ENCODE measurements around the gene PTGES3. TPM values are rescaled to one million over a fixed set of nuclear protein-coding genes. Genes with fewer than 3 reads are reported as not detected.

Gene PTGES3
- total RNA-seq, 2 donors from 2014 or later, result 27.4 to 56.0 TPM

- peak; percentile 84 to 95 (median 88) for DNase-seq
- TF ChIP-seq POLR2A (IDR thresholded peaks at IDR 0.05), result peak in 2 of 3 donors; percentile 21 to 32
- TF ChIP-seq CTCF (IDR thresholded peaks at IDR 0.05), result no peak
- 0 to 1% methylated on average over 15 to 24 of the region's 31 CpGs for WGBS, 2 donors
- Histone ChIP-seq H3K4me3 (peak within 1 kb of the TSS; percentile 81 to 97), H3K27me3 (no peaks in the 10 kb centered on the region), H3K36me3 (replicated peaks in 1 of 2; ENCODE audit: insufficient read depth in 1 of 2, low read depth in 2 of 2) (no peaks in the 10 kb centered on the region), H3K4me1 (peaks cover 53% of the 10 kb centered on the region), H3K9me3 (no peaks in the 10 kb centered on the region), H3K27ac (peak within 1 kb of the TSS; percentile 37 to 94 (median 89))
- ATAC-seq, result peak; percentile 72
- intact Hi-C loops (cut with DNase I), result loop anchor here (10.0 kb wide), 1 partner anchor 95 kb away; the partner anchor contains the start of gene NACA
Measured at GRCh38 chr12:56630180-56630632, 57.9 kb downstream of the PTGES3 start, which contains the start of gene BAZ2A. TSS of gene BAZ2A (minus strand) at chr12:56630326. CDS start at chr12:56617530, 12,796 bp downstream.

GRCh38 chr12:56629459-56630179, 58.5 kb downstream of the PTGES3 start:
- Histone ChIP-seq H3K4me3 (peak overlapping the region; percentile 81 to 97), H3K27me3 (no peaks in the 10 kb centered on the region), H3K9me3 (no peaks in the 10 kb centered on the region), H3K4me1 (peaks cover 53% of the 10 kb centered on the region), H3K36me3 (replicated peaks in 1 of 2; ENCODE audit: insufficient read depth in 1 of 2, low read depth in 2 of 2) (no peaks in the 10 kb centered on the region), H3K27ac (peak overlapping the region; percentile 37 to 94 (median 89))
- DNase-seq, result peak in 2 of 4 donors; percentile 28 to 50
- intact Hi-C loops (cut with DNase I), result loop anchor here (10.0 kb wide), 1 partner anchor 95 kb away; the partner anchor contains the start of gene NACA
- ATAC-seq, result peak; percentile 24
- TF ChIP-seq POLR2A (IDR thresholded peaks at IDR 0.05) (no peak), CTCF (IDR thresholded peaks at IDR 0.05) (no peak)
- 0 to 1% methylated on average over 23 to 46 of the region's 46 CpGs for WGBS, 2 donors

- H3K4me3 ChIP-seq, result peak overlapping the region; percentile 81 to 97
- peaks cover 54% of the 10 kb centered on the region for H3K4me1 ChIP-seq
- H3K36me3 ChIP-seq (replicated peaks in 1 of 2; ENCODE audit: insufficient read depth in 1 of 2, low read depth in 2 of 2), result no peaks in the 10 kb centered on the region
- intact Hi-C loops (cut with DNase I), result no loop called here
- H3K9me3 ChIP-seq, result no peaks in the 10 kb centered on the region
- TF ChIP-seq POLR2A (IDR thresholded peaks at IDR 0.05), result peak in 2 of 3 donors; percentile 21 to 42
- no peak for TF ChIP-seq CTCF (IDR thresholded peaks at IDR 0.05)
- H3K27ac ChIP-seq, result peak overlapping the region; percentile 37 to 94 (median 89)
- 0 to 1% methylated on average over 18 of the region's 18 CpGs for WGBS, 2 donors
- ATAC-seq (peak; percentile 36), DNase-seq (peak; percentile 63 to 80 (median 70))
- no peaks in the 10 kb centered on the region for H3K27me3 ChIP-seq
Measured at GRCh38 chr12:56628671-56629458, 59.2 kb downstream of the PTGES3 start.

GRCh38 chr12:56626701-56627100, 61.4 kb downstream of the PTGES3 start:
- no peak overlapping the region for H3K27ac ChIP-seq
- TF ChIP-seq POLR2A (IDR thresholded peaks at IDR 0.05) (no peak), CTCF (IDR thresholded peaks at IDR 0.05) (no peak)
- peaks cover 45% of the 10 kb centered on the region for H3K4me1 ChIP-seq
- peaks cover 0 to 2% of the 10 kb centered on the region in 2 donors for H3K36me3 ChIP-seq (replicated peaks in 1 of 2; ENCODE audit: insufficient read depth in 1 of 2, low read depth in 2 of 2)
- no peaks in the 10 kb centered on the region for H3K9me3 ChIP-seq
- no peaks in the 10 kb centered on the region for H3K27me3 ChIP-seq
- intact Hi-C loops (cut with DNase I), result no loop called here
- DNase-seq, result no peak
- no peak for ATAC-seq
- no peak overlapping the region for H3K4me3 ChIP-seq

Measured in body of pancreas (tissue), 4 donors.